HG03066 (cell line): ENCODE data around the gene LCN1.

Experiments
- ATAC-seq: cut with Tn5 transposase; IDR thresholded peaks from one replicate; pipeline ENCODE4 v1.9.1; 2021; ENCODE audit warnings: low read depth; ENCODE audit not compliant: unreplicated experiment

Gene LCN1

GRCh38 chr9:135488013-135488330 lies 33.3 kb upstream of the LCN1 start:
- no peak for ATAC-seq

GRCh38 chr9:135488527-135488926 lies 32.7 kb upstream of the LCN1 start:
- no peak for ATAC-seq

DNA sequence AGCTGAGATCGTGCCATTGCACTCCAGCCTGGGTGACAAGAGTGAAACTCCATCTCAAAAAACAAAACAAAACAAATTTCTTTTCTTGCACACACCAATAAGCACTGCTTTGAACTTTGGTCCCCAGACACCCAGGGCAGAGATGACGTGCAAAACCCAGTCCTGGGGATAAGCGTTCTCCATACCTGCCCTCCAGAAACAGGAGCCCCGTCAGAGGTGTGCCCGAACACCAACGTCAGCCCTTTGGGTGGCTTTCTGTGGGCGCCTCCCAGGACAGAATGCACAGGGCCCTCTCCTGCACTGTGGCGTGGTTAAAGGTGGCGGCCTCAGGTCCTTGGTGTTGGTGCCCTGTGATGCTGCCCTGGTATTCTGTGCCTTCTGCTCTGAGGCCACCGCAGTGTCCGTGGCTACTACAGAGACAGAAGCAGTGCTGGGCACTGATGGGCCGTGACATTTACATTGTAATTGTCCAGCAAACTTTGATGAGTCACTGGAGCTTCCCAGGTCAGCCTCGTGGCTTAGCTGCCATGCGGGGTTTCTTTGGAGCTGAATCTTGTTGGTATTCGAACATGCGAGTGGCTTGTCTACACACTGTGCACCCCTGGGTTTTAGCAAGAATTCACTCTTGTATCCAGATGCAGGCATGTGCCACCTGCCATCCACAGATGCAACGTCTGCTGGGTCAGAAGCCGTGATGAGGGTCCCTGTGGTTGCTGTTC lies 31.9 kb upstream of the LCN1 start:
- no peak for ATAC-seq

DNA sequence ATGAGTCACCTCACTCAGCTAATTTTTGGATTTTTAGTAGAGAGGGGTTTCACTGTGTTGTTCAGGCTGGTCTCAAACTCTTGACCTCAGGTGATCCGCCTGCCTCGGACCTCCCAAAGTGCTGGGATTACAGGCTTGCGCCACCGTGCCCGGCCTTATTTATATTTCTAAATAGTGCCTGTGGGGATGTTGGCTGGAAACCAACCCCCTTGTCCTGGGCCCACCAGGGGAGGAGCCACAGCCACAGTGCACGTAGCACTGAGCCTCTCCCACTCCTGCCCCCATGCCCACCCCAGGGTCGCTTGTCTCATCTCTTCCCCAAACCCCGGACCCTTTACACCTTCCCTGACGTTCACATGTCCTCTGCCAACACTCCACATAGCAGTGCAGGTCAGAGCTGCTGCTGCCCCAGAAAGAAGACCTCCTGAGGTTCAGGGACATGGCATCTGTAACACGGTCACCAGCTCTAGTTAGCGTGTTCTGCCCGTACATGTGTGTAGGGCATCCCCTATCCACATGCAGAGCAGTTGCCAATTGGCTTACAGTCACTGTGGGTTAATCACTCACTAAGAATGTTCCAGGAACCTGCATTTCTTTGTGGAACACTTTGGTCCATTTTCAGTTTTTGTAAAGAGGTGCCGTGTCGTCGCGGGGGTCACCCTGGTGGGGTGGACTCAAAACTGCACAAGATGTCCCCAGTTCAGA lies 30.9 kb upstream of the LCN1 start:
- ATAC-seq: no peak

GRCh38 chr9:135490980-135491464 lies 30.2 kb upstream of the LCN1 start:
- ATAC-seq: no peak

DNA sequence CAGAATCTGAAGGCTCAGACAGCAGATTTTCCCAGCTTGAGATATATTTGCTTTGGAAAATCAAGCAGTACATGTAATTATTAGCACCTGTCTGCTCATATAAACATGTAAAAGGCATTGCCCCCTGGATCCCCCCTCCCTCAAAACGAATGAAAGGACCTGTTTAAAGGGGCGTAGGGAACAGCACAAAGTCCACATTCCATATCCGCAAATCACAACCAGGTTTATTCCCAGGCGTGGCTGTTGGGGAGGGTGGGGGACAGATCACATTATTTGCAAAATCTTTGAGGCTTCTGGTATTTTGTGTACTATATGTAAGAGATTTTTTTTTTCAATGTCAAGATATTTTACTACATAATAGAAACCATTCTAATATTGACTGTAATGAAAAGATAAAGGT lies 29.5 kb upstream of the LCN1 start:
- ATAC-seq: no peak

- no peak for ATAC-seq
Measured at GRCh38 chr9:135492886-135493669, 28.2 kb upstream of the LCN1 start.

DNA sequence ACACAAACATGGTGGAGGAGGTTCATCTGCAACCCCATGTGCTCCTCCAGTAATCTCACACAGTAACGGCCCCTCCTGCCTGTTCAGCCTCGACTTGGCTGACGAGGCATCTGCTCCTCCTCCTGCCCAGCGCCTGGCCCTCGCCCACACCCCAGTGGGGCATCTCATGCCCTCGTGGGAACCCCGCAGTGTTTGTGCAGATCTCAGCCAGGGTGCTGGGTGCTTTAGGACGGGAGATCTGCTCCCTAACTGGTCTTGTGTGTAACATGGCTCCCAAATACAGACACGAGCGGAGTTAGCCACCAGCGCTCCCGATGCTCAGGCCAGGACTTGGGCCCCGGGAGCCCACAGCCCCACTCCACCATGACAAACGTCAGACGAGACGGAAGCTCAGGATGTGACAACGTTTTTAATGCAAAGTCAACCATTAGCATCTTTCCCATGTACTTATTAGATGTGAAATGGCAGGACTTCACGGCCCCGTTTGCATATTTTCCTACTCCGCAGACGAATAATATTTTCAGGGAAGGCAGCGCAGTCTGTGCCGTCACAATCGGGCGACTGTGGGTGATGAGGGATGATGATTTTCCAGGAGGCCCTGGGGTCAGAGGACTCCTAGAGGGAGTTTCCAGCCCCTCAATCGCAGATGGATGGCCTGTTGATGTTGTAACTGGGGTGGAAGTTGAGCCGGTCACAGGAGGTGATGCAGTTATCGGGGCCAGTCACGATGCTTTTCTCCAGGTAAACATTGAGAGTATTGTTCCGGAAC lies 26.3 kb upstream of the LCN1 start:
- no peak for ATAC-seq

GRCh38 chr9:135498381-135499126 lies 22.7 kb upstream of the LCN1 start:
- ATAC-seq: no peak

GRCh38 chr9:135499326-135500070 lies 21.7 kb upstream of the LCN1 start:
- ATAC-seq: peak; percentile 53

DNA sequence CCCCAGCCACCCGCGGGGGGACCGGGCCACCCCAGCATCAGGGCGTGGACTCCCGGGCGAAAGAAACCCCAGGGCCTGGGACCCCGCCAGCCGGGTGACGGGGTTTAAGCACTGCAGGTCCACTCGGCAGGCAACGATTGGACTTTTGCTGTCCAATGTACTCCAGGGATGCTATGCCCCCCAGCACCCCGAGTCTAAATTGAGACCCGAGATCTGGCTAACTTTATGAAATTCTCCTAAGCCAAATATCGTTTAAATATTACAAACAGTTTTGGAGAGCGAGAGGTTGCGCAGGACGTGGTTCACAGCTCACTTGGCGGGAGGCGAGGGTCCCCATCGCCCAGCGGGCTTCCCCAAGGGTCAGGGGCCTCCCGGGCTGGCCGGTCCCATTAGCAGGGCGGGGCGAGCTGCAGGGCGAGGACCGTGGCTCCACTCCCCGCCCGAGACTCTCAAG lies 21.1 kb upstream of the LCN1 start:
- no peak for ATAC-seq

- peak; percentile 75 for ATAC-seq
Measured at GRCh38 chr9:135500525-135501260, 20.5 kb upstream of the LCN1 start, which contains the start of gene MRPS2. TSS of gene MRPS2 (plus strand) at chr9:135500682. CDS start at chr9:135500711, 29 bp downstream.

DNA sequence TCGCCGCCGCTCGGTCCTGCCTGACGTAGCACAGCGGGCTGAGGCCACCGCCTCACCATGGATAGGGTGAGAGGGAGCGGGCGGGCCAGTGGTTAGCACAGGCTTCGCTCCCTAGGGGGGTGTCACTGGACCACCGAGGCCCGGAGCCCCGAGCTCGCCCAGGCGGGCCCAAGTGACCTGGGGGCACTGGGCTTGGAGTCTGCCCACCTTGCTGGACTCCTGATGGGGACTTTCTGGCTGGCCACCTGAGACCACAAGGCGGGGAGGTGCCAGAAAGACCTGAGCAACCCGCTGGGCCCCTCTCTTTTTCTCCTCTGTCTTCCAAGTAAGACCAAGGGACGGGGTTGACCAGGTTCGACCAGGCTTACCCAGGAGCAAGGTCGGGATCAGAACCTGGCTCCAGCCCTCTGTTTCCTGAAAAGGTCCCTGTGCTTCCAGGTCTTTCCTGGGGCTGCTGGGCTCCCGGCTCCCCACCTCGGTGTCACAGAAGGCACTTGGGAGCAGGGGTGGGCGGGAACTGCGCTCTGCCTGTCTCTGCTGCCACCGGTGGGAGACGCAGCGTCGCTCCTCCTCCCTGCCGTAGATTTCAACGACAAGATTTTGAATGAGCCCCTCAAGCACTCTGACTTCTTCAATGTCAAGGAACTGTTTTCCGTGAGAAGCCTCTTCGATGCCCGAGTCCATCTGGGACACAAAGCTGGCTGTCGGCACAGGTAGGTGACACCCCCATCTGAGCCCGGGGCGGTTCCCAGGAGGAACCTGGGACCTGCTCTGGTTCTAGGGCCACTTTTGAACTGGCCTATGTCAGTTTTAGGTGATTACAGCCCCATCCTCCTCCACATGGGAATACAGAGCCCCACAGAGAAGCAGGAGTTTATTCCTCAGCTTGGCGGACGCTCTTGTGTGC lies 19.7 kb upstream of the LCN1 start:
- peak; percentile 31 for ATAC-seq

GRCh38 chr9:135502168-135502872 lies 18.9 kb upstream of the LCN1 start:
- no peak for ATAC-seq

DNA sequence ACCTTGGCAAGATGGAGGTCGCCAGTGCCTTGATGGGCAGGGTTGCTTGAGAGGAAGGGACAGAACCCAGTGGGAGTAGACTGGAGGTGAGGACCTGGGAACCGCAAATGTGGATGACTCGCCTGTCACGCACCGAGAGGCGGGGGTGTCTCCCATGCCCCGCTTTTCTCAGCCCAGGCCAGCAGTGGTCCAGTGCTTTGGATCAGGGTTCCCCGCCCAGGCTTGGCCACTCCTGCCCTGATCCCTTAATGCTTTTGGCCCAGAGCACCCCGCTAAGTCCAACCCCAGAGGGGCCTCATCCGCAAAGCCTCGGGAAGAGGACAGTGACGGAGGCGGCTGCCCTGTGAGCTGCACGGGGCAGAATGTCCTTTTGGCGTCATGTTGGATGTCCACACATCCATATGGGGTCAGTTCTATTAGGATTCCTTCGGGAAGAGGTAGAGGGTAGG lies 18.3 kb upstream of the LCN1 start:
- ATAC-seq: no peak

- ATAC-seq: no peak
Measured at GRCh38 chr9:135503371-135504261, 17.6 kb upstream of the LCN1 start.
